ENCODE measurements around the gene UBA1. TPM values are rescaled to one million over a fixed set of nuclear protein-coding genes. Genes with fewer than 3 reads are reported as not detected.

UBA1 gene
- total RNA-seq, 2 donors from 2014 or later = 185 to 286 TPM

DNA sequence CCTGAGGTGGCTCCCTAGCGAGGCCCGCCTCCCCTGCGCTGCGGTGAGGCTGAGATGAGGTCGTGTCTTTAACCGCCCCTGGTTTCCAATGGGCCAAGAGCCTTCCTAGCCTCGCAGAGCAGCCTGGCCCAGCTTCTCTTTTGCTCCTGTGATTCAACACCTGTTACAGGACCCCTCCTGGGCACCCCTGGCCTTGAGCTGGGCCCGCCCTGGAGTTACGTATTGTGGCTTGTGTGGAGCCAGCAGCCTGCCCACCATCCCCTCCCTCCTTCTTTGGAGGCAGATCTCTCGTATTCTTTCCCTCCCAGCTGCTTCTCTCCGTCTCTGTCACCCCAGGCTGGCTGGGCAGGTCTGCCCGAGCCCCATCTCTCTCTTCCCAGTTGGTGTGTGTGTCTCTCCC lies 19.3 kb upstream of the UBA1 start:
- H3K36me3 ChIP-seq = no peaks in the 10 kb centered on the region
- WGBS = 91% methylated on average over 7 of the region's 12 CpGs
- H3K4me3 ChIP-seq = no peak overlapping the region
- no peaks in the 10 kb centered on the region for H3K9me3 ChIP-seq
- H3K27ac ChIP-seq = no peak overlapping the region
- intact Hi-C loops (cut with DNase I) = no loop called here
- H3K4me1 ChIP-seq (replicated peaks) = no peaks in the 10 kb centered on the region
- no peaks in the 10 kb centered on the region for H3K27me3 ChIP-seq (replicated peaks; ENCODE audit: insufficient read depth)
- TF ChIP-seq, protein P1, sequence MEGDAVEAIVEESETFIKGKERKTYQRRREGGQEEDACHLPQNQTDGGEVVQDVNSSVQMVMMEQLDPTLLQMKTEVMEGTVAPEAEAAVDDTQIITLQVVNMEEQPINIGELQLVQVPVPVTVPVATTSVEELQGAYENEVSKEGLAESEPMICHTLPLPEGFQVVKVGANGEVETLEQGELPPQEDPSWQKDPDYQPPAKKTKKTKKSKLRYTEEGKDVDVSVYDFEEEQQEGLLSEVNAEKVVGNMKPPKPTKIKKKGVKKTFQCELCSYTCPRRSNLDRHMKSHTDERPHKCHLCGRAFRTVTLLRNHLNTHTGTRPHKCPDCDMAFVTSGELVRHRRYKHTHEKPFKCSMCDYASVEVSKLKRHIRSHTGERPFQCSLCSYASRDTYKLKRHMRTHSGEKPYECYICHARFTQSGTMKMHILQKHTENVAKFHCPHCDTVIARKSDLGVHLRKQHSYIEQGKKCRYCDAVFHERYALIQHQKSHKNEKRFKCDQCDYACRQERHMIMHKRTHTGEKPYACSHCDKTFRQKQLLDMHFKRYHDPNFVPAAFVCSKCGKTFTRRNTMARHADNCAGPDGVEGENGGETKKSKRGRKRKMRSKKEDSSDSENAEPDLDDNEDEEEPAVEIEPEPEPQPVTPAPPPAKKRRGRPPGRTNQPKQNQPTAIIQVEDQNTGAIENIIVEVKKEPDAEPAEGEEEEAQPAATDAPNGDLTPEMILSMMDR (IDR thresholded peaks at IDR 0.05) = no peak
- no peak for TF ChIP-seq POLR2AphosphoS5 (IDR thresholded peaks at IDR 0.05)
- TF ChIP-seq POLR2A (IDR thresholded peaks at IDR 0.05) = no peak
- DNase-seq (ENCODE audit: low spot score) = no peak

DNA sequence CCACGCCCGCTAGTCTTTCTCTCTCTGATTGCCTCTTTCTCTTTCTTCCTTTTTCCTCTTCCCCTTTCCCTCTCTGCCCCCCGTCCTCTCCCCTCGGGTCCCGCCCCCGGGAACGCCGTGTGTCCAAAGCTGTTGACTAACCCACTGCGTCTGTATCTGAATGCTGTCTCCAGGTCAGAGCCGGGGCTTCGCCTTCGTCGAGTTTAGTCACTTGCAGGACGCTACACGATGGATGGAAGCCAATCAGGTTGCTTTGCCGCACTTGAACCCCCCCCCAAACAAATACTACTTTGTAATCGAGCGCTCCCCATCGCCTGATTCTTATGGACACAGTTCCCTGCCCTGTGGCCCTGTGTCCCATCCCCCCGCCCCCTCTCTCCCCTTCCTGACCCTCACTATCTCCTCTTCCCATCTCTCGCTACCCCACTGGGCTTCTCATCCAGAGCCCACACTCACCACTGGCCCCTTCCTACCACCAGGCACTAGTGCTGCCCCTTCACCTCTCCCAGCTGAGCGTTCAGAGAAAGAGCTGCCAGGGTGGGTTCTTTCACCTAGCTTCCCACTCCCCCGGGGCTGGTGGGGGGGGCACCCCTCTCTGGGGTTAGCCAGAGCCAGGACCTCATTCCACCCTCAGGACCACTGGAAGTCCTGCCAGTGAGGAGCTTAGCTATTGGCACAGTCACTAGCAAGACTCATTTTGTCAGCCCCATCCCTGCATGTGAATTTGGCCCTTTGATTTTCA lies 18.6 kb upstream of the UBA1 start:
- 87% methylated on average over 22 of the region's 23 CpGs for WGBS
- no peaks in the 10 kb centered on the region for H3K4me1 ChIP-seq (replicated peaks)
- H3K27ac ChIP-seq = no peak overlapping the region
- no peaks in the 10 kb centered on the region for H3K36me3 ChIP-seq
- intact Hi-C loops (cut with DNase I) = no loop called here
- no peak for DNase-seq (ENCODE audit: low spot score)
- H3K4me3 ChIP-seq = no peak overlapping the region
- no peaks in the 10 kb centered on the region for H3K27me3 ChIP-seq (replicated peaks; ENCODE audit: insufficient read depth)
- TF ChIP-seq, protein P1 (IDR thresholded peaks at IDR 0.05) = no peak
- TF ChIP-seq POLR2AphosphoS5 (IDR thresholded peaks at IDR 0.05) (no peak), POLR2A (IDR thresholded peaks at IDR 0.05) (no peak)
- H3K9me3 ChIP-seq = no peaks in the 10 kb centered on the region

DNA sequence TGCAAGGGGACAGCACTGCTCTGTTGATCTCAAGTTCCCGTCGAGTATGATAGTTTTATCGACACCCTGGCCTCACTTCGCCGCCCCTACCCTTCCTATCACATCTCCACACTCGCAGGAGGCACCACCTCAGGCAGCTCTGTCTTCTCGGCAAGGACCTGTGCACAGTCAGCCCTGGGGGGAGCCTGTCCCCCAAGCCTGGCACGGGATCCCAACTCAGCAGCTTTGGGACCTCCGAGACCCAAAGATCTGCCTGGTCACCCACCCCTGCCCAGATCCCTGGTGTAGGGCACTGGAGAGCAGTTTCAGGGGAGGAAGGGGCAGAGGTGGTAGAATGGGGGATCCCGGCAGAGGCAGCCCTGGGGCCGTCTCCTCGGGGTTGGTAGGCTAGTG lies 18.0 kb upstream of the UBA1 start:
- Histone ChIP-seq H3K27me3 (replicated peaks; ENCODE audit: insufficient read depth) (no peaks in the 10 kb centered on the region), H3K36me3 (no peaks in the 10 kb centered on the region), H3K4me1 (replicated peaks) (no peaks in the 10 kb centered on the region), H3K27ac (no peak overlapping the region), H3K4me3 (no peak overlapping the region), H3K9me3 (no peaks in the 10 kb centered on the region)
- DNase-seq (ENCODE audit: low spot score) = no peak
- TF ChIP-seq POLR2AphosphoS5 (IDR thresholded peaks at IDR 0.05) (no peak), POLR2A (IDR thresholded peaks at IDR 0.05) (no peak)
- TF ChIP-seq, protein P1 (IDR thresholded peaks at IDR 0.05) = no peak
- WGBS = 82% methylated on average over 10 of the region's 12 CpGs
- intact Hi-C loops (cut with DNase I) = no loop called here

DNA sequence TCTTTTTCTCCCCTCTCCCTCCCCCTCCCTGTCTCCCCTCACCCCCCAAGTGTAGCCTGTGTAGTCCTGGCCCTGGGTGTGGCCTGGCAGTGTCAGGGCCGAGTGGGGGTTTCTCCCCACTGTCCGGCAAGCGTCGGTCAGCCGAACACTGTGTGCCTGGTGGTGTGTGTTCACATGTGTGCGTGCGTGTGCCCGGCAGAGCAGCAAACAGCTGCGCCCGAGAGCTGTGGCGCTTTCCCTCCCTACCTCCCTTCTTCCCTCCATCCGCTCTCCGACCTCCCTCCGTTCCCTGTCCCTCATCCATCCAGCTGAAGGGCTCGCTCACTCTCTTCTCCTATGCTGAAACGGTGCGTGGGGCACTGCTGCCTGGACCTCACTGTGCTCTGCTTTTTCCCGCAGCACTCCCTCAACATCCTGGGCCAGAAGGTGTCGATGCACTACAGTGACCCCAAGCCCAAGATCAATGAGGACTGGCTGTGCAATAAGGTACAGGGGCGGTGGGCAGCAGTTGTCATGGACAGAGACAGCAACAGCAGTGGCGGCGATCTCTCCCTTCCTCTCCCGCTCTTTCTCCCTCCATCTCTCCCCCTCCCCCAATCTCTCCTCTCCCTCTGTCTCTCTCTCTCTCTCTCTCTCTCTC lies 17.4 kb upstream of the UBA1 start:
- H3K36me3 ChIP-seq = no peaks in the 10 kb centered on the region
- H3K27me3 ChIP-seq (replicated peaks; ENCODE audit: insufficient read depth) = no peaks in the 10 kb centered on the region
- TF ChIP-seq POLR2AphosphoS5 (IDR thresholded peaks at IDR 0.05) = no peak
- TF ChIP-seq, protein P1 (IDR thresholded peaks at IDR 0.05) = no peak
- TF ChIP-seq POLR2A (IDR thresholded peaks at IDR 0.05) = no peak
- no peak overlapping the region for H3K4me3 ChIP-seq
- 93% methylated on average over 22 of the region's 23 CpGs for WGBS
- H3K9me3 ChIP-seq = no peaks in the 10 kb centered on the region
- no peak overlapping the region for H3K27ac ChIP-seq
- DNase-seq (ENCODE audit: low spot score) = no peak
- intact Hi-C loops (cut with DNase I) = no loop called here
- H3K4me1 ChIP-seq (replicated peaks) = no peaks in the 10 kb centered on the region

DNA sequence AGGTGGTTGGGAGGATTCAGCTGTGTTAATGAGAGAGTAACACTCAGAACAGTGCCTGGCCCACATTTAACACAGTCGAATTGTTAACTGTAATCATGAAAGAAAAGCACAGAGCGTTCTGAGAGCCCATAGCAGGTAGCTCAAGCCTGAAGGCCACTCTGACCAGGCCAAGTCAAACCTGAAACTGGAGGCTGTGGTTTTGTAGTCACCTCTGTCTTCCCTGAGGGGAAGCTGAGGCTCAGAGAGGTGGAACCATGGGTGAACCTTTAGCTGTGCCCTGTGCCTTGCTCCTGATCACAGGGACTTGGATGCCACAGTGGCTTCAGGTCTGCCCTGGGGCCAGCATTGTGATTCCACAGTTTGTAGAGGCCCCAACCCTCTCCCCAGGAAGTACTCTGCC lies 16.6 kb upstream of the UBA1 start:
- DNase-seq (ENCODE audit: low spot score) = no peak
- no peaks in the 10 kb centered on the region for H3K9me3 ChIP-seq
- H3K27me3 ChIP-seq (replicated peaks; ENCODE audit: insufficient read depth) = no peaks in the 10 kb centered on the region
- H3K27ac ChIP-seq = no peak overlapping the region
- H3K4me1 ChIP-seq (replicated peaks) = no peaks in the 10 kb centered on the region
- intact Hi-C loops (cut with DNase I) = no loop called here
- H3K4me3 ChIP-seq = no peak overlapping the region
- no peaks in the 10 kb centered on the region for H3K36me3 ChIP-seq
- 83% methylated on average over 1 of the region's 2 CpGs for WGBS
- TF ChIP-seq, protein P1 (IDR thresholded peaks at IDR 0.05) = no peak
- no peak for TF ChIP-seq POLR2AphosphoS5 (IDR thresholded peaks at IDR 0.05)
- no peak for TF ChIP-seq POLR2A (IDR thresholded peaks at IDR 0.05)

All from prostate gland (tissue), 2 donors.